Fibroblast of peridontal ligament (primary cell): ENCODE results near the gene SUPT3H.
A peak's percentile ranks its signal among the peaks of the same experiment; 100 is the strongest.

Experiments used
- DNase-seq: peaks from one replicate; pipeline ENCODE4 v3.0.0-alpha.2; 2010; ENCODE audit errors: extremely low read depth

The SUPT3H gene

GRCh38 chr6:44797746-44798145 lies 580.0 kb downstream of the SUPT3H start:
- no peak for DNase-seq

GRCh38 chr6:44795326-44795725 lies 582.4 kb downstream of the SUPT3H start:
- DNase-seq = no peak

- no peak for DNase-seq
Observed at GRCh38 chr6:44789806-44790205, 587.9 kb downstream of the SUPT3H start.

GRCh38 chr6:44789061-44789460 lies 588.7 kb downstream of the SUPT3H start:
- no peak for DNase-seq

- DNase-seq = peak; percentile 81
Observed at GRCh38 chr6:44788387-44788981, 589.2 kb downstream of the SUPT3H start.

- DNase-seq = no peak
Observed at GRCh38 chr6:44787254-44787834, 590.4 kb downstream of the SUPT3H start.

- no peak for DNase-seq
Observed at GRCh38 chr6:44785130-44785529, 592.6 kb downstream of the SUPT3H start.

- no peak for DNase-seq
Observed at GRCh38 chr6:44784195-44784594, 593.5 kb downstream of the SUPT3H start.

- DNase-seq = no peak
Observed at GRCh38 chr6:44782892-44783291, 594.8 kb downstream of the SUPT3H start.

- DNase-seq = no peak
Observed at GRCh38 chr6:44781912-44782597, 595.7 kb downstream of the SUPT3H start.

- no peak for DNase-seq
Observed at GRCh38 chr6:44780161-44780560, 597.6 kb downstream of the SUPT3H start.

GRCh38 chr6:44779130-44779826 lies 598.5 kb downstream of the SUPT3H start:
- DNase-seq = no peak
